Heart left ventricle (tissue), 13 donors: ENCODE measurements around the gene OPCML.

Experiments used
- POLR2A ChIP-seq, 2 donors: fragments of 450-650 bp; IDR thresholded peaks; one replicate each; pipeline ENCODE4 v1.6.1; 2017; ENCODE audit warnings: antibody characterized with exemption in 2 of 2, mild to moderate bottlenecking in 2 of 2, moderate library complexity in 2 of 2
- TF ChIP-seq, protein P1 (sequence below), 12 donors: fragments of 200-600 bp; sonication (generic) in 4 of 12; IDR thresholded peaks; one replicate each; pipeline versions ENCODE4 v1.5.0 to v1.8.0; 2018 to 2022; ENCODE audit warnings: antibody characterized with exemption in 12 of 12, mild to moderate bottlenecking in 5 of 12
- donor health status: ischemic (EF 13 %, LVEDD 7.1; RV severe dilation, severe dysfunction).
- donor health status: DM: no; HTN: yes; CAD: no.
- donor health status: DM: no; HTN: no; CAD: no.
- donor health status: ischemic (EF 25% LVEDD 6.9; RV normal size, moderate dysfunction).
- donor health status: ischemic (EF 25% LVEDD 5.7; RV mildly dilated, moderate dysfunction).
- donor health status: ischemic (EF 35%, LVEDD 5.7; RV mildly dilated, moderate dysfunction).
- donor health status: nonischemic (EF 11% LVEDD 7.7; RV severe dilation, severe dysfunction).
- donor health status: DM: yes; HTN: yes; CAD: no.
- donor health status: PGD.
- donor health status: ischemic (EF 29% LVEDD 5.4; RV normal size, mild dysfunction).
- donor health status: nonischemic (EF 23%, LVEDD 6.1; RV moderate dilation, normal function).

DNA sequence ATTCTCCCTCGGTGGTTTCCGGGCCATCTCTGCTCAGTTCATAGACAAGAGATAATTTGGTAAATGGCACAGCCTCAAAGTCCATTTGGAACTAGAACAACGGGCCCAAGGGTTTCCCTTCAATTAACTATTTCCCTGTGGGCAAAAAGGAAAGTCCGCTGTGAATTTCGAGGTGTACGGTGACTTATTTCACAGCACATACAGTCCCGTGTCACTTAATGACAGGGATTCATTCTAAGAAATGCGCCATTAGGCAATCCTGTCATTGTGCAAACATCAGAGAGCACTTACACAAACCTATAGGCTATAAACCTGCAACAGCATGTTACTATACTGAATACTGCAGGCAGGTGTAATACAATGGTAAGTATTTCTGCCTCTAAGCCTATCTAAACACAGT, 551.6 kb downstream of the OPCML start:
- TF ChIP-seq, protein P1, sequence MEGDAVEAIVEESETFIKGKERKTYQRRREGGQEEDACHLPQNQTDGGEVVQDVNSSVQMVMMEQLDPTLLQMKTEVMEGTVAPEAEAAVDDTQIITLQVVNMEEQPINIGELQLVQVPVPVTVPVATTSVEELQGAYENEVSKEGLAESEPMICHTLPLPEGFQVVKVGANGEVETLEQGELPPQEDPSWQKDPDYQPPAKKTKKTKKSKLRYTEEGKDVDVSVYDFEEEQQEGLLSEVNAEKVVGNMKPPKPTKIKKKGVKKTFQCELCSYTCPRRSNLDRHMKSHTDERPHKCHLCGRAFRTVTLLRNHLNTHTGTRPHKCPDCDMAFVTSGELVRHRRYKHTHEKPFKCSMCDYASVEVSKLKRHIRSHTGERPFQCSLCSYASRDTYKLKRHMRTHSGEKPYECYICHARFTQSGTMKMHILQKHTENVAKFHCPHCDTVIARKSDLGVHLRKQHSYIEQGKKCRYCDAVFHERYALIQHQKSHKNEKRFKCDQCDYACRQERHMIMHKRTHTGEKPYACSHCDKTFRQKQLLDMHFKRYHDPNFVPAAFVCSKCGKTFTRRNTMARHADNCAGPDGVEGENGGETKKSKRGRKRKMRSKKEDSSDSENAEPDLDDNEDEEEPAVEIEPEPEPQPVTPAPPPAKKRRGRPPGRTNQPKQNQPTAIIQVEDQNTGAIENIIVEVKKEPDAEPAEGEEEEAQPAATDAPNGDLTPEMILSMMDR (IDR thresholded peaks at IDR 0.05) = no peak
- no peak for TF ChIP-seq POLR2A (IDR thresholded peaks at IDR 0.05)
